CD4-positive, alpha-beta T cell treated with Interleukin-4 for 4 hours (primary cell): ENCODE data around the gene C1orf115.
"Not testable (repeated sequence)": the region's sequence is repeated elsewhere in the genome, so short reads cannot be mapped to it uniquely, and the experiment has no call there.

Experiments
- DNase-seq: peaks from one replicate; pipeline ENCODE4 v3.0.0-alpha.2; 2020

C1orf115 gene

DNA sequence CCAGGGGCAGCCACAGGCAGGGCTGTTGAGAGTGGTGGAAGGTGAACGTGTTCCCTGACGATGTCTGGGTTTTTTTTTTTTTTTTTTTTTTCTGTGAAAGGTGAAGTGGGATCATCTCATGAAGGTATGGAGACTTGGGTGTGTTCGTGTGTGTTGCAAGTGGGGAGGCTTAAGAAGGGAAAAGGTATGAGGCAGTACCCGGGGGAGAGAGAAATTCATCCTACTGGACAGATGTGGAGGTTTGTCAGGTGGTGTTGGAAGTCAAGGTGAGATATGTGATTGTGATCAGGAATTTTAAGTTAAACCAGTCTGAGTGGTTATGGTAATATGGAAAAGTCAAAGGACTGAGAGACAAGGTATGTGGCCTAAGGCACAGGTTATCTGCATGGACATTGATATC, 5.3 kb downstream of the C1orf115 start:
- DNase-seq = no peak

- no peak for DNase-seq
Observed at GRCh38 chr1:220696226-220696862, 6.2 kb downstream of the C1orf115 start.

DNA sequence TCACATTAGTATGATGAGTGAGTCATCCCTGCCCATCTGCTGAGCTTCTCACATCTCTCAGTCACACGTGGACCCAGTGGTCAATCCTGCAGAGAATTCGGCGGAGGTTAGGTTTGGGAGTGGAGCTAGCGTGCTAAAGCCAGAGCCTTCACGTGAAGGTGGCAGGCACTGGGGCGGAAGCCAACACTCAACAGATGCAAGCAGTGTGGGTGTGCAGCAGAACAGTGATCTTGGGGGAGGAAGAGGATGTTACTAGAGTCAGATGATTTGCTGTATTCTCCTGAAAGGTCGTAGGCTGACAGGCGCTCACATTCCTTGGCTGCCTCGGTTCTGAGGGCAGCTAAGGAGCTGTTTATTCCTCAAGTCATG, 6.7 kb downstream of the C1orf115 start:
- DNase-seq = no peak

DNA sequence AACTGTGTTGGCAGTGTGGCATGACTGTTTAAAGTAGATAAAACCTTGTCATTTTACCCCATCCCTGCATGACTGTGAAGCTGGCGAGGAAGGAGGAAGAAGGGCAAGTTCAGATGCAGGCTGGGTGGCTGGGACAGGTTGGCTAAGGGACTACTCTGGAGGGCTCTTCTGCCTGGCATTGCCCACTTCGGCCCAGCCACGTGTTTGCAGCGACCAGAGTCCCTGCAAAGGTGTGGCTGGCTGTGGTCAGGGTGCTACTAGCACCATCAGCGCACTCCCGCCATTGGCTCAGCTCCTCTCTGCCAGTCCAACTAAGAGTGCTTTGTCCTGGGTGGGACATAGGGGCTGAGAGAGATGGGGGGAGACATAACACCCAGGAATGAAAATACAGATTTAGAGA, 7.2 kb downstream of the C1orf115 start:
- no peak for DNase-seq

DNA sequence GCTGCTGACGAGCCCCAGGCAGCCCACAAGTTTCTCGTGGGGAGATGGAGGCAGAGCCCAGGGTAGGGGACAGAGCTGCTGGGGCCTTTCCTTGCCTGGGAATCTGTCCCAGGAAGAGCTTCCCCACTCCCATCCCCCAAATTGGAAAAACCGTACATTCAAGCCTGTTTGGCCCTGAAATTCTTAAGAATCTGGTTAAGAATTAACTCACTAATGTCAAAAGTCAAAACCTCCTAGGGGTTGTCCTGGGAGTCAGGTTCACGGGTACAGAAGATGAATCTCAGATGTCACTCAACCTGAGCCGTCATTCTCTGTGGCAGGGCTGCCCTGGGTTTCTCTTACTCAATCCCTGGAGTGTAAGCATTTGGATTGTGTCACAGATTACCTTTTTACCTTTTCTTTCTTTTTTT, 8.4 kb downstream of the C1orf115 start:
- DNase-seq = no peak

GRCh38 chr1:220699044-220699443, 8.9 kb downstream of the C1orf115 start:
- no peak for DNase-seq

DNA sequence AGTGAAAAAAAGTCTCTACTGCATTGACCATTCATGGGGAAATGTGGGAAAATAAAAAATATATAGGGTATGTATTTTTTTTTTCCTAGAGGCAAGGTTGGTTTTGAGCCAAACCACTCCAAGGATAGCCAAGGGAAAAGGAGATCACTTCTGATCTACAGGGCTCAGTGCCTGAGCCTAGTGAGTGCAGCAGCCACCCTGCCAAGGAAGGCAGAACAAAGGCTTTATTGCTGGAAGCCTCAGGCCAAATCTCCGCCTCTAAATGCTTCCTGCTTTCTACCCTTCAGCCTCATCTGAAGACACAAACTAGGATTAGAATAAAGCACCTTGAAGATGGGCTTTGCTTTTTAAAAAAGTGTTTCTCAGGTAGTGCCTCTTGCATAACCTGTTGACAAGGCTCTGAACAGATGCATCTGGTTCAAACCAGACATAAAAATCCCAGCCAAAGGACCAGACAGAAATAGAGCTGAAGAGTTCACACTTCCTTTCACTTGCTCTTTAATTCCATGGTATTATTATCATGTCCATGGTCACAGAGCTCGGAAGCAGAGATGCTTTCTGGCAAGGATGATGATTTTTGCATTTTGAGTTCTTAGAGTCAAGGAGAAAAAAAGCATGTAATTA, 10.5 kb downstream of the C1orf115 start:
- no peak for DNase-seq

- no peak for DNase-seq
Observed at GRCh38 chr1:220701974-220702373, 11.8 kb downstream of the C1orf115 start.

- DNase-seq = no peak
Observed at GRCh38 chr1:220702733-220703270, 12.6 kb downstream of the C1orf115 start.

DNA sequence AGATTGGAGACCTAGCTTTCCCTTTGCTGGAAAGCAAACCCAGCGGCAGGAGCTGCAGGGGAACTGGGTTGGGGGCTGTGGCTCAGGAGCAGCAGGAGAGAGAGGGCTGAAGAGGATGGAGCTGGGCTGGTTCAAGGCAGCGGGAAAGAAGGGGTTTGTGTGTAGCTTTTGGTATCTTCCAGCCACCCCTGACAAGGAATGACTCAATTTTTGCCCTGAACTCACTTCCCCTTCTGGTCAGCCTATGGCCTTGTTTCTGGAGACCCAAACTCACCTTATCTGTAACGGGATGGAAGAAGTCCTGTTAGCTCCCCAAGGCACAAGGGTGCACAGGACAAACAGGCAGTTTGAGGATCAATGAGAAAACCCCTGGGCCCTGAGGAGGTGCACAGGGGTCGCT, 13.1 kb downstream of the C1orf115 start:
- DNase-seq = no peak

DNA sequence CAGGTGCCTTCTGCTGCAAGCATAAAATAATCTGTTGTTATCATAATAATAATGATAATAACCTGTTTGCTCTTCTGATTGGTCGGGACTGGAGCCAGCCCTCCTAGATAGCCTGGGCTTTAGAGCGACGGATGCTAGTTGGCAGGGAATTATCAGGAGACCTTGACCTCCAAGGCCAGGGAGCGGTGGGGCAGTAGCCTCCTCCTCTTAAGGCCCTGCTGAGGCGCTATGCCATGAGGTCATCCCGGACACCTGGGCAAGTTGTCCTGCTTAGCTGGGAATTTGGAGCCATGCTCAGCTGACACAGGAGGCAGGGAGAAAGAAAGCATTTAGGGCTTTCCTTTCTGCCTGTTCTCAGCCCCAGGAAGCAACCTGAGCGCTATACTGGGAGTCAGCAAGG, 15.6 kb downstream of the C1orf115 start:
- DNase-seq = no peak

GRCh38 chr1:220706480-220706879, 16.3 kb downstream of the C1orf115 start:
- DNase-seq = no peak

DNA sequence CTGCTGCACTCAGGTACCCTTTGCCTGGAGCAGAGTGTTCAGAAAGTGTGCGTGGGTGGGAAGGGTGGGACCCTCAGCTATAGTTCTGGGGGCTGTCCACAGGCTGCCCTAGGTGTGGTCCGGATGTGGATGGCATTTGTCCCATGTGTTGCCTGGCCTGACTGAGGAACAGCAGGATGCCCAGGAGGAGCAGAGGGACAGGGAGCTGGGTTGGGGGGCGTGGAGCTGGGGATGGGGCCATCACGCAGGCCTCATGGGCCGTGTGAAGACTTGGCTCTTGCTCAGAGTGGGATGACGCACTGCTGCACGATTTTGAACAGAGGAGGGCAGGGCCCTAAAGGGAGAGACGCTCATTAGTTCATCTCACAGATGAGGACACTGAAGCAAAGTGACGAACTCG, 17.0 kb downstream of the C1orf115 start:
- DNase-seq = no peak

DNA sequence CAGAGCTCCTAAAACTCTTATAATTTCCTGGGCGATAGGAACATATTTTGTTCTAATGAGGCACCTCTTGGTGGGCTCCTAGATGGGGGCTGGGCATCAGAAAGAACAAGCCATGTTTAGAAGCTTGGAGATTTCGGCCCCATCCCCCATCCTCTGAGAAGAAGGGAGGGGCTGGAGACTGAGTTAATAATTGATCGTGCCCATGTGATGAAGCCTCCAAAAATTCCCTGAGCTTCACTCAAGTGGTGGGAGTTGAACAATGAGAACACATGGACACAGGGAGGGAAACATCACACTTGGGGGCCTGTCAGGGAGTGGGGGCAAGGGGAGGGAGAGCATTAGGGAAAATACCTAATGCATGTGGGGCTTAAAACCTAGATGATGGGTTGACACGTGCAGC, 18.1 kb downstream of the C1orf115 start:
- DNase-seq = no peak

- no peak for DNase-seq
Observed at GRCh38 chr1:220708936-220709801, 19.0 kb downstream of the C1orf115 start.

- DNase-seq = no peak
Observed at GRCh38 chr1:220710333-220710732, 20.2 kb downstream of the C1orf115 start.

DNA sequence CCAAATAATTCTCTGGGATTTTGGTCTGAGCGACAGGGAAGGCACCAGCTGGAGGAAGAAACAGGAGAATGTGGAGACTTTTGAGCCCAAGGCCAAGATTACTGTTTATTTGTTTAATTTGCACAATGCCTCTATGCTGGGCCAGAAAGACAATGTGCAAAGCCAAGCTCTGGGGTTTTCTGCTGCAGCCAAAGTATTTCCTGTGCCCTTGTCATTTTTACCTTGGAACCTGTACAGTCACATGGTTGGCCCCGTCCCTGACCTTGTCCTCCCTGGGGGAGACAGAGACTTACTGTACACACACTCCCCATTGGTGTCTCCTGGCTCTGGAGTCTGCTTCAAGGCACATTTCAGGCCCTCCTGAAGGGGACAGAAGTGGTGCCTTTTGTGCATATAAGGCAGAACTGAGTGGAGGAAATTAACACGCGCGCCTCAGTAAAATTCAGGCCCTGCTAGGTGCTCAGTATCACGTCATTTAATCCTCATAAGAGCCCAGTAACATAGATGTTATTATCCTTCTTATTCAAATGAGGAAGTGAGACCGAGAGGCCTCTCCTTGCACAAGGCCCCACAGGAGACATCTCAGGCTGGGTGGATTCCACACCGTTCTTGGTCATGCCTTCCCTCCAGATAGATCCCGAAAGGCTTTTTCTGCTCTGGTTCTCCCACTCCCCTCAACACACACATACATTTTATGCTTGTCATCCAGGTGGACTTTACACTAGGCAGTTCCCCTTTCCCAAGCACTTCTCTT, 21.1 kb downstream of the C1orf115 start:
- no peak for DNase-seq

DNA sequence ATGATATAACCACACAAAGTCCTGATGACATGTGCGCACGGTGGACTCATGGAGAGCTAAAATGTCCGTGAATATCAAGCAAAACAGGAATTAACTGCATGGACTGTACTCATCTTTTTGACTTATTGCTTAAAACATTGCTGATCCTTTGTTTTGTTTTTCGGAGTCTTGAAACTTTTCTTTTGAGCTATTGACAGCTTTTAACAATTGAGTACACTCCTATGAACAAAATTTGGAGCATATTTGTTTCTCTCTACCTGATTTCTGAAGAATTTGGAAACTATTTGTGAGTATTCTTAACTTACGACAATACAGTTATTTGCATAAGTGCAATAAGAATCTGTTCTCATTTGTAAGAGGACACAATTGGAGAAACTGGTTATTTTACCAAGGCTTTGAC, 25.8 kb downstream of the C1orf115 start:
- not testable (repeated sequence) for DNase-seq

GRCh38 chr1:220717800-220718640, 27.9 kb downstream of the C1orf115 start:
- DNase-seq = no peak

GRCh38 chr1:220721266-220721665, 31.1 kb downstream of the C1orf115 start:
- DNase-seq = not testable (repeated sequence)

GRCh38 chr1:220726634-220727033, 36.5 kb downstream of the C1orf115 start:
- DNase-seq = no peak

DNA sequence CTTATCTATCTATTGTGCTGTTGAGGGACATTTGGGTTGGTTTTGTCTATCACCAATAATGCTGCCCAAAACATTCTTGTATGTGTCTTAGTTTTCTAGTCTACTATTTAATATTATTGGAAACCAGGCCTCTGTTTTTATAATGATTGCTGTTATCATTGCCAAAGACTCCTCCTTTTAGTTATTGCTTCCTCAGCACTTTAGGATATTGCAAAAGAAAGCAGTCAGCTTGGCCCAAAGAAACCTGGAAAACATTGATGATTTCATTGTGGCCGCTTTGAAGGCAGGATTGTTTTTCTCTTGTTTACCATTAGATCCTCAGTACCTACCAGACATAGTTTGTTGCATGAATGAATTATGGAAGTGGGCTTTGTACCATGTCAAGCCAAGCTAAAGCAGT, 37.4 kb downstream of the C1orf115 start:
- DNase-seq = no peak
